Measurements from ENCODE around the gene ZC3H7A.
"Not testable (repeated sequence)": the region's sequence is repeated elsewhere in the genome, so short reads cannot be mapped to it uniquely, and the experiment has no call there.

ZC3H7A gene

DNA sequence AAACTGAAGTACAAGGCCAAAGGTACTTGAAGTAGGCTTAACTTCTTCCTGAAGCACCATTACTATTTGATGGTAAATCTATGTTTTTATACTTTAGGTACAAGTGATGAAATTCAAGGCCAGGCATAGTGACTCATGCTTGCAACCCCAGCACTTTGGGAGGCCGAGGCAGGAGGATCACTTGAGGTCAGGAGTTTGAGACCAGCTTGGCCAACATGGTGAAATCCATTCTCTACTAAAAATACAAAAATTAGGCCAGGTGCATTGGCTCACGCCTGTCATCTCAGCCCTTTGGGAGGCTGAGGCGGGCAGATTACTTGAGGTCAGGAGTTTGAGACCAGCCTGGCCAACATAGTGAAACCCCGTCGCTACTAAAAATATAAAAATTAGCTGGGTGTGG is 26.6 kb upstream of the ZC3H7A start:
- H3K27me3 Mint-ChIP-seq; H3K4me3 Mint-ChIP-seq; H3K36me3 Mint-ChIP-seq (ENCODE audit: insufficient read depth); H3K9me3 Mint-ChIP-seq; ATAC-seq (replicated peaks); H3K4me1 Mint-ChIP-seq (ENCODE audit: low read depth in 2 of 2); DNase-seq; H3K27ac Mint-ChIP-seq: not testable (repeated sequence)

DNA sequence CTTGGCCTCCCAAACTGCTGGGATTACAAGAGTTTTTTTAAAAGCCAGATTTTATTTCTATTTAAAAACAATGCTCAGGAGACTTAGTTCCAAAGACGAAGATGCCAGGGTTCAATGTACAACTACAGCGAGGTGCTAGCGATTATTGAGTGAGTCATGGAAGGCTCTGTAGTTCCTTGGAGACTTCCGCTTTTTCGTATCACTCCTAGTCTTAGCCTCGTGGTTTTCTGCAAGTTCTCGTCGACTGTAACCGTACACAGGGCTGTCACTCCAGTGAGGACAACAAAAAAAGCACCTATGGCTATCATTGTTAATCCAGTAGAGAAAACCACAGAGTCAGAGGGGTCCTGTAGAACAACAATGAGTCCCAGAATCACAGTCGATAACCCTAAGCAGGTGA is 22.7 kb upstream of the ZC3H7A start:
- ATAC-seq (replicated peaks): no peak
- Mint-ChIP-seq H3K27ac (no peak overlapping the region), H3K27me3 (no peaks in the 10 kb centered on the region)

DNA sequence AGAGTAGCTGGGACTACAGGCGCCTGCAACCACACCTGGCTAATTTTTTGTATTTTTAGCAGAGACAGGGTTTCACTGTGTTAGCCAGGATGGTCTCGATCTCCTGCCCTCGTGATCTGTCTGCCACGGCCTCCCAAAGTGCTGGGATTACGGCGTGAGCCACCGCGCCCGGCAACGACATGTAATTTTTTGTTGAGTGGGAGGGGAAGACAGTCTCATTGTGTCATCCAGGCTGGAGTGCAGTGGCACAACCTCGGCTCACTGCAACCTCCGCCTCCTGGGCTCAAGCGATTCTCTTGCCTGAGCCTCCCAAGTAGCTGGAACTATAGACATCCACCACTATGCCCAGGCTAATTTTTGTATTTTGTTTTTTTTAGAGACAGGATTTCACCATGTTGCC is 21.9 kb upstream of the ZC3H7A start:
- not testable (repeated sequence) for H3K27ac Mint-ChIP-seq; H3K4me1 Mint-ChIP-seq (ENCODE audit: low read depth in 2 of 2); H3K9me3 Mint-ChIP-seq; H3K36me3 Mint-ChIP-seq (ENCODE audit: insufficient read depth); ATAC-seq (replicated peaks); H3K27me3 Mint-ChIP-seq; H3K4me3 Mint-ChIP-seq; DNase-seq

More for the DNA sequence above, 22.7 kb upstream of the ZC3H7A start:
- Mint-ChIP-seq H3K4me1 (ENCODE audit: low read depth in 2 of 2) (no peaks in the 10 kb centered on the region), H3K9me3 (no peaks in the 10 kb centered on the region), H3K4me3 (no peak overlapping the region), H3K36me3 (ENCODE audit: insufficient read depth) (peaks cover 4% of the 10 kb centered on the region)
- no peak for DNase-seq

DNA sequence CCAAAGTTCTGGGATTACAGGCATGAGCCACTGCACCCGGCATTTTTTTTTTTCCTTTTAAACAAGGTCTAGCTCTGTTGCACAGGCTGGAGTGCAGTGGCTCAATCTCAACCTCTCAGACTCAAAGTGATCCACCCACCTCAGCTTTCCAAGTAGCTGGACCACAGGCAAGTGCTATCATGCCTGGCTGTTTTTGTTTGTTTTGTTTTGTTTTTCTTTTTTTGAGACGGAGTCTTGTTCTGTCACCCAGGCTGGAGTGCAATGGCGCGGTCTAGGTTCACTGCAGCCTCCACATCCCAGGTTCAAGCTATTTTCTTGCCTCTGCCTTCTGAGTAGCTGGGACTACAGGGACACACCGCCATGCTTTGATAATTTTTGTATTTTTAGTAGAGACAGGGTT is 19.1 kb upstream of the ZC3H7A start:
- Mint-ChIP-seq H3K9me3 (no peaks in the 10 kb centered on the region), H3K4me1 (ENCODE audit: low read depth in 2 of 2) (peaks cover 0 to 3% of the 10 kb centered on the region in 2 donors), H3K4me3 (no peak overlapping the region), H3K36me3 (ENCODE audit: insufficient read depth) (peaks cover 12% of the 10 kb centered on the region), H3K27me3 (no peaks in the 10 kb centered on the region), H3K27ac (no peak overlapping the region)
- DNase-seq (no peak), ATAC-seq (replicated peaks) (no peak)

DNA sequence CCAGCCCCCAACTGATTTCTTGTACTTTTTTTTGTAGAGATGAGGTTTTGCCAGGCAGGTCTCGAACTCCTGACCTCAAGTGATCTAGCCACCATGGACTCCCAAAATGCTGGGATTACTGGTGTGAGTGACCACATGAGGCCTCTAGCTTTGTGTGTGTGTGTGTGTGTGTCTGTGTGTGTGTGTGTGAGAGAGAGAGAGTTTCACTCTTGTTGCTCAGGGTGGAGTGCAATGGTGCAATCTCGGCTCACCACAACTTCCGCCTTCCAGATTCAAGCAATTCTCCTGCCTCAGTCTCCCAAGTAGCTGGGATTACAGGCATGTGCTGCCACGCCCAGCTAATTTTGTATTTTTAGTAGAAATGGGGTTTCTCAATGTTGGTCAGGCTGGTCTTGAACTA is 17.7 kb upstream of the ZC3H7A start:
- not testable (repeated sequence) for H3K9me3 Mint-ChIP-seq; DNase-seq; H3K4me1 Mint-ChIP-seq (ENCODE audit: low read depth in 2 of 2); H3K36me3 Mint-ChIP-seq (ENCODE audit: insufficient read depth); H3K4me3 Mint-ChIP-seq; ATAC-seq (replicated peaks); H3K27ac Mint-ChIP-seq; H3K27me3 Mint-ChIP-seq

DNA sequence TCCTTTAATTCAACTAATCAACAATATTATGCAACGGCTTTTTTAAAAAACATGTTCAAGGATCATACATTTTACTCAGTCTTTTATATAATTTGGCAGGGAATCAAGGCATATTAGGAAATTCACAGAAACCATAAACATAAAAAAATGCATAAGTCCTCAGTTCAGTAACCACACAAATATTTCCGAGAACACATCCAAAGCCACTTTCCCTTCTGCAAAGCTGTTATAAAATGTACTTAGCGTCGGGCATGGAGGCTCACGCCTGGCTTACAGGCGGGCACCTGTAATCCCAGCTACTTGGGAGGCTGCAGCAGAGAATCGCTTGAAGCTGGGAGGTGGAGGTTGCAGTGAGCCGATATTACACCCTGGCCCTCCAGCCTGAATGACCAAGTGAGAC is 9.7 kb upstream of the ZC3H7A start:
- no peak overlapping the region for H3K4me3 Mint-ChIP-seq
- H3K4me1 Mint-ChIP-seq (ENCODE audit: low read depth in 2 of 2): peaks cover 6 to 10% of the 10 kb centered on the region in 2 donors

DNA sequence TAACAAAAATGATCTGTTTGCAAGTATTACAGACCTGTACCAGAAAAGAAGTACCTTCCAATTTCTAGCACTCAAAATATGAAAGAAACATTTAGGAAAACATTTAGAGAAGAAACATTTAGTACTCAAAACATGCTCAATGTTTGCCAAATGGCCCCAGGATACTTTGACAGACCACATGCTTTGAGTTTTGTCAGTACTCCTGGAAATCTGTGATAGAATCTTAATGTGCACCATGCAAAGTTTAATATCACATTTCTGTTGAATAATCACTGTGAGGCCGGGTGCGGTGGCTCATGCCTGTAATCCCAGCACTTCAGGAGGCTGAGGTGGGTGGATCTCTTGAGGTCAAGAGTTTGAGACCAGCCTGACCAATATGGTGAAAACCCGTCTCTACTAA is 8.5 kb upstream of the ZC3H7A start:
- Mint-ChIP-seq H3K27ac (no peak overlapping the region), H3K36me3 (ENCODE audit: insufficient read depth) (no peaks in the 10 kb centered on the region), H3K4me1 (ENCODE audit: low read depth in 2 of 2) (peaks cover 6 to 13% of the 10 kb centered on the region in 2 donors), H3K9me3 (no peaks in the 10 kb centered on the region), H3K4me3 (no peak overlapping the region), H3K27me3 (peaks cover 0 to 8% of the 10 kb centered on the region in 2 donors)
- ATAC-seq (replicated peaks): no peak
- DNase-seq: no peak

More for the DNA sequence above, 9.7 kb upstream of the ZC3H7A start:
- Mint-ChIP-seq H3K27ac (no peak overlapping the region), H3K9me3 (no peaks in the 10 kb centered on the region), H3K36me3 (ENCODE audit: insufficient read depth) (no peaks in the 10 kb centered on the region), H3K27me3 (peaks cover 0 to 8% of the 10 kb centered on the region in 2 donors)
- no peak for ATAC-seq (replicated peaks)
- no peak for DNase-seq

DNA sequence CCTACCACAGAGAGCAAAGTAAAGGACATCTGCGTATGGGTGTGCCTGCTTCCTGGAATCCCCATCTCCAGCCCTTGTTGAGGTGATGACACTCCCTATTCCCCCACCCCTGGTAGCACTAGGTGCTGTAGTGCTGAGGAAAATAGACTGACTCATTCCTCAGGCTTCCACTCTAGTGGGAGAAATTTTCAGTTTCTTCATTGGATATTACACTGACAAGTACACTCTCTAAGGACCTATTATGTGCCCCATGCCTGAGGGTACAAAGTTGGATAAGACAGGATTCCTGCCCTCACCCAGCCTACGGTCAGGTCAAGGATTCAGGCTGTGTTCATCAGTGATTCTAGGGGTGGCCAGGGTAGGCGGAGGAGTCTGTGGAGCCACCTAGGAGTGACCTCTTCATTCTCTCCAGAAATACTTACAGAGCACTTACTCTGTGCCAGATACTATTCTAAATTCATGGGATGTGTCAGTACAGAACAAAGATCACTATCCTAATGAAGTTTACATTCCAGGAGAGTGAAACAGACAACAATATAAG is 4.5 kb upstream of the ZC3H7A start:
- Mint-ChIP-seq H3K4me3 (no peak overlapping the region), H3K4me1 (ENCODE audit: low read depth in 2 of 2) (peaks cover 23 to 30% of the 10 kb centered on the region in 2 donors), H3K27ac (no peak overlapping the region), H3K36me3 (ENCODE audit: insufficient read depth) (peaks cover 15% of the 10 kb centered on the region), H3K9me3 (no peaks in the 10 kb centered on the region), H3K27me3 (no peaks in the 10 kb centered on the region)
- DNase-seq (no peak), ATAC-seq (replicated peaks) (no peak)

DNA sequence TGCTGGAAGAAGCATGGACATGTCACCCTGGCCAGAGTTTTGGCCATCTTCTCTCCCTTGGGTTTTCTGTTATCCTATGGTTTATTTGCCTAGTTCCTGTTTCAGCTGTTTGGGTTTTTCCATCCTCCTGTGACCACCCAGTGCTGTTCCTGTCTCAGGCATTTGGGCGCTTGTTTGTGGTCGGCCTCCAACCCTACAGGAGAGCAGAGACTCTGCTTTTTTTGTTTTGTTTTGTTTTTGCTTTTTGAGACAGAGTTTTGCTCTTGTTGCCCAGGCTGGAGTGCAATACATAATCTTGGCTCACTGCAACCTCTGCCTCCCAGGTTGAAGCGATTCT is 3.3 kb upstream of the ZC3H7A start:
- no peaks in the 10 kb centered on the region for H3K27me3 Mint-ChIP-seq
- peaks cover 25% of the 10 kb centered on the region for H3K36me3 Mint-ChIP-seq (ENCODE audit: insufficient read depth)
- DNase-seq: no peak
- peaks cover 28 to 38% of the 10 kb centered on the region in 2 donors for H3K4me1 Mint-ChIP-seq (ENCODE audit: low read depth in 2 of 2)
- no peak for ATAC-seq (replicated peaks)
- H3K27ac Mint-ChIP-seq: peak overlapping the region in 1 of 2 donors; percentile 97
- H3K4me3 Mint-ChIP-seq: peak overlapping the region in 1 of 2 donors; percentile 27
- H3K9me3 Mint-ChIP-seq: no peaks in the 10 kb centered on the region

DNA sequence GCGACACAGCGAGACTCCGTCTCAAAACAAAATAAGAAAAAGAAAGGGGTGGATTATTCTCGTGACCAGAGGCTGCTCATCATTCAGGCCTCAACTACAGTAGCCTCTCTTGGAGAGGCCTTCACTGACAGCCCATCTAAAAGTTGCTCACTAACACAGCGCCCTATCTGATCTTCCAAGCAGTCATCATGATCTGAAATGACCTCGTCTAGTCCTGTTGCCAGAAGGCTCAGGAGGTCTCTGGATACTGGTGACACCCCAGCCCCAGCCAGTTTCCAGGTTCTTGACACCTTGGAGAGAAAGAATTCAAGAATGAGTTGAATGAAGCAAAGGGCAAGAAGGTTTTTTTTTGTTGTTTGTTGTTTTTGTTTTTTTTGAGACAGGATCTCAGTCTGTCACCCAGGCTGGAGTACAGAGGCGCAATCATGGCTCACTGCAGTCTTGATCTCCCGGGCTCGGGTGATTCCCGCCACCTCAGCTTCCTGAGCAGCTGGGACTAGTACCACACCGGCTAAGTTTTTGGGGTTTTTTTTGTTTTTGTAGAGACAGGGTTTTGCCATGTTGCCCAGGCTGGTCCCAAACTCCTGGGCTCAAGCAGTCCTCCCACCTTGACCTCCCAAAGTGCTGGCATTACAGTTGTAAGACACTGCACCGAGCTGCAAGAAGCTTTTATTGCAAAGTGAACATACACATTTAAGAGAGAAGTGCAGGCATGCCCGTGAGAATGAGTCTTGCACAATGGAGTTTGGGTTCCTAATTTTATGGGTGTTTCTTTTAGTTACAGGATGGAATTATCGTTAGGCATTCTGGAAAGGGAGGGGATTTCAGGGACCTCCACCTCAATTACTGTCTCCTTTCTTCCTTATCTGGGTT is 2.7 kb upstream of the ZC3H7A start:
- no peak for ATAC-seq (replicated peaks)
- Mint-ChIP-seq H3K27me3 (no peaks in the 10 kb centered on the region), H3K4me3 (peak overlapping the region in 1 of 2 donors; percentile 27), H3K27ac (peak overlapping the region; percentile 95 to 97), H3K36me3 (ENCODE audit: insufficient read depth) (peaks cover 25% of the 10 kb centered on the region), H3K4me1 (ENCODE audit: low read depth in 2 of 2) (peaks cover 33 to 43% of the 10 kb centered on the region in 2 donors), H3K9me3 (no peaks in the 10 kb centered on the region)
- no peak for DNase-seq

DNA sequence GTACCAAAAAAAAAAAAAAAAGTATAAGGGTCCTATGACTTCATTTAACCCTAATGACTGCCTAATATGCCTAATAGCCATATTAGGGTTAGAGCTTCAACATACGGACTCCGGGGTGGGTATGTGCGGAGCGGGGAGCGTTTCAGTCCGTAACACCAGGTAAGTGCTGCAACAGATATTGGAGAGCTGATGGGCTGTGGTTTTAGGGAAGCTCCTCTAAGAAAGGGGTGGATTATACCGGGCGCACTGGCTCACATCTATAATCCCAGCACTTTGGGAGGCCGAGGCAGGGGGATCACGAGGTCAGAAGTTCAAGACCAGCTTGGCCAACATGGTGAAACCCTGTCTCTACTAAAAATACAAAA is 1.9 kb upstream of the ZC3H7A start:
- H3K36me3 Mint-ChIP-seq (ENCODE audit: insufficient read depth): peaks cover 25% of the 10 kb centered on the region
- peaks cover 41 to 51% of the 10 kb centered on the region in 2 donors for H3K4me1 Mint-ChIP-seq (ENCODE audit: low read depth in 2 of 2)
- DNase-seq (no peak), ATAC-seq (replicated peaks) (no peak)
- peak overlapping the region; percentile 95 to 97 for H3K27ac Mint-ChIP-seq
- H3K9me3 Mint-ChIP-seq: no peaks in the 10 kb centered on the region
- H3K27me3 Mint-ChIP-seq: no peaks in the 10 kb centered on the region
- H3K4me3 Mint-ChIP-seq: peak overlapping the region in 1 of 2 donors; percentile 92

DNA sequence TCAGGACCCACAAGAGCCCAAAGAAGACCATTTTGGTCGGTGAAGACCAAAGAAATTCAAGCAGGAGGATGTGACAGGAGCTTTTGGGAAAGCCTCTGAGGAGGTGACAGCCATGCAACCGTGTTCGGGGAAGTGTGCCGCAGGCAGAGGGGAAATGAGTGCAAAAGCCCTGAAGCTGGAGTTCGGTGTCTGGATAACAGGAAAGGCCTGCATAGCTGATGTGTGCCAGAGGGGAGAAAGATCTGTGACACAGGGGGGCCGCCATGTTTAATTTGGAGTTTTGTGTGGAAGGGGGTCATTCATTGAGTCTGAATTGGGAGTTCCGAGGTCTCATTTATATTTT is 870 bp upstream of the ZC3H7A start:
- Mint-ChIP-seq H3K4me3 (peak overlapping the region; percentile 92 to 94), H3K4me1 (ENCODE audit: low read depth in 2 of 2) (peaks cover 43 to 57% of the 10 kb centered on the region in 2 donors), H3K9me3 (no peaks in the 10 kb centered on the region), H3K36me3 (ENCODE audit: insufficient read depth) (peaks cover 25% of the 10 kb centered on the region), H3K27ac (peak overlapping the region; percentile 95 to 97), H3K27me3 (no peaks in the 10 kb centered on the region)
- no peak for ATAC-seq (replicated peaks)
- DNase-seq: peak in 1 of 3 experiments; percentile 20

DNA sequence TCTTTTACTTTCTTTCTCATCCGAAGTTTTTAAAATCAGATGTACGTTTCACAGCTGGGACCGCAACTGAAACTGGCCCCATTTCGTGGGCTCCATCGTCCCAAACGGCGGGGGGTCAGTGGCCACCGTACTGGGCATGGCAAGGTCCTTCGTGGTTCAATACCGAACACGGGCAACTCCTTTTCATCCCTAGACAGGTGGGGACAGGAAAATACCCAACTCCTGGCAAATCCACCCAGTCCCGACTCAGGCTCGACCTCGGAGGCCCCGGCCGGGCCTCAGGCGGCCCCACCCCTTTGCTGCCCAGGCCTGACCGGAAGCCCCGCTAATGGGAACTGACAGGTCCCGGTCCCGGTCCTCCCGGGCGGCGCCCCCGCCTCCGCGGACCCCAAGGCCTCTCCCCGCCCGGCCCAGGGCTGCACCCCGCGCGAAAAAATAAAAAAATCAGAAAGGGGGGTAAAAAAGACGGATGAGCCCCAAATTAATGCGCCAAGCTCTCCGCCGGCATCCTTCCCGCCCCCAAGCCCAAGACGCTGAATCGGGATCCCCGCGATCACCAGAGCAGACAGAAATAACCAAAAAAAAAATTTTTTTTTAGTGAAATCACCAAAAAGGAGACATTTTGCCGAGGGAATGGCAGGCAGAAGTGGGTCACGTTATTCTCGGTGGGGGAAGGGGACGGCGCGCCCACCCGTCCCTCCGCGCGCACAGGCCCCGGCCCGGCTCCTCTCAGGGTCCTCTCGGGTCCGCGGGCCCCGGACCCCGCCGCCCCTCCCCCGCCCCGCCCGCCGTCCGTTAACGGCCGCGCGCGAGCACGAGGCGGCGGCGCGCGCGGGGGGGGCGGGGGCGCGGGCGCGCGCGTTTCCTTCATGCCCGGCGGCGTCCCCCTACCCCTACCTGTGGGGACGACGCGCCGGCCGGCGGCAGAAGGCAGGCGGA is 562 bp downstream of the ZC3H7A start:
- DNase-seq: peak; percentile 25 to 36 (median 26)
- H3K36me3 Mint-ChIP-seq (ENCODE audit: insufficient read depth): peaks cover 25% of the 10 kb centered on the region
- H3K27ac Mint-ChIP-seq: peak overlapping the region; percentile 93 to 97
- H3K4me1 Mint-ChIP-seq (ENCODE audit: low read depth in 2 of 2): peaks cover 51 to 66% of the 10 kb centered on the region in 2 donors
- ATAC-seq (replicated peaks): no peak
- H3K4me3 Mint-ChIP-seq: peak overlapping the region; percentile 92 to 94
- no peaks in the 10 kb centered on the region for H3K27me3 Mint-ChIP-seq
- H3K9me3 Mint-ChIP-seq: no peaks in the 10 kb centered on the region

All from effector memory CD8-positive, alpha-beta T cell (primary cell).